CD4-positive, alpha-beta T cell (primary cell): ENCODE results near the gene MLLT3. TPM values are rescaled to one million over a fixed set of nuclear protein-coding genes. Genes with fewer than 3 reads are reported as not detected.

Source experiments
- ATAC-seq: fragments of 200-7000 bp; cut with Tn5 transposase; one replicate; pipeline ENCODE4 v1.10.0; 2022; ENCODE audit warnings: mild to moderate bottlenecking; ENCODE audit not compliant: poor library complexity
- CTCF ChIA-PET: fragments of 350-600 bp; sonication (Branson Sonifier 250); formaldehyde crosslinking; loops from one replicate; lab custom pipeline; 2021; ENCODE audit warnings: antibody characterized with exemption, inconsistent platforms; lab: Charles Lee
- POLR2A ChIA-PET: fragments of 350-600 bp; sonication (Branson Sonifier 250); formaldehyde crosslinking; loops from one replicate; lab custom pipeline; 2021; ENCODE audit warnings: antibody characterized with exemption, inconsistent platforms; lab: Charles Lee
- DNase-seq, 14 experiments: peaks; one replicate each; pipeline ENCODE4 v3.0.0-alpha.2; 2013 to 2020; ENCODE audit warnings: mixed read lengths in 2 of 14
- H3K27ac ChIP-seq, 2 donors: one replicate each; pipeline versions ENCODE4 v1.5.1 to v1.7.0; 2013; ENCODE audit warnings: low read length in 2 of 2, low read depth in 1 of 2, mild to moderate bottlenecking in 1 of 2
- H3K27me3 ChIP-seq, 2 experiments: 1 replicate in 1 of 2; 2 replicates in 1 of 2; pipeline versions ENCODE4 v1.6.1 to v1.7.0; 2013; ENCODE audit warnings: low read length in 2 of 2, control low read depth in 1 of 2, mild to moderate bottlenecking in 1 of 2, moderate library complexity in 1 of 2; ENCODE audit not compliant: insufficient read depth in 2 of 2, control insufficient read depth in 1 of 2
- H3K36me3 ChIP-seq: one replicate; pipeline ENCODE4 v1.6.1; 2013; ENCODE audit warnings: low read length, control low read depth; ENCODE audit not compliant: insufficient read depth
- H3K4me1 ChIP-seq: one replicate; pipeline ENCODE4 v1.6.1; 2013; ENCODE audit warnings: low read length, control low read depth; ENCODE audit not compliant: insufficient read depth
- H3K4me3 ChIP-seq: one replicate; pipeline ENCODE4 v1.5.1; 2013; ENCODE audit warnings: mild to moderate bottlenecking, low read length, moderate library complexity
- H3K9me3 ChIP-seq, 2 experiments: 1 replicate in 1 of 2; 2 replicates in 1 of 2; pipeline versions ENCODE4 v1.6.1 to v1.7.0; 2013; ENCODE audit warnings: low read length in 2 of 2, mild to moderate bottlenecking in 2 of 2, control low read depth in 1 of 2, moderate library complexity in 1 of 2; ENCODE audit not compliant: control insufficient read depth in 1 of 2, insufficient read depth in 1 of 2
- H3K27ac Mint-ChIP-seq: one replicate; pipeline ENCODE4 v1.8.0; 2020; ENCODE audit warnings: mixed read lengths
- H3K27me3 Mint-ChIP-seq: one replicate; pipeline ENCODE4 v1.8.0; 2021; ENCODE audit warnings: mixed read lengths
- H3K36me3 Mint-ChIP-seq: one replicate; pipeline ENCODE4 v1.8.0; 2021; ENCODE audit warnings: low read depth, mixed read lengths
- H3K4me1 Mint-ChIP-seq: one replicate; pipeline ENCODE4 v1.8.0; 2021; ENCODE audit warnings: low read depth, mixed read lengths
- H3K4me3 Mint-ChIP-seq: one replicate; pipeline ENCODE4 v1.8.0; 2020; ENCODE audit warnings: mild to moderate bottlenecking, mixed read lengths
- H3K9me3 Mint-ChIP-seq: one replicate; pipeline ENCODE4 v1.8.0; 2020; ENCODE audit warnings: mixed read lengths
- intact Hi-C, 2 experiments: fragments of 100-400 bp; cut with DNase I in 1 of 2; cut with micrococcal nuclease in 1 of 2; formaldehyde crosslinking; loops; one replicate each; pipeline versions ENCODE4 v1.15.1 to v1.9.0; 2023 to 2025; cut with DNase I, micrococcal nuclease
- total RNA-seq, 174 experiments: library from RNA in 2 of 174; stranded (reverse) in 2 of 174; gene quantifications; one replicate each; pipeline ENCODE4 v1.2.3 and lab custom pipeline; 2021 to 2026
- TF ChIP-seq, protein P1 (sequence below): fragments of 200-600 bp; IDR thresholded peaks from one replicate; pipeline ENCODE4 v1.8.0; 2022; ENCODE audit warnings: antibody characterized with exemption, mild to moderate bottlenecking

The MLLT3 gene
- total RNA-seq, 2 experiments from 2014 or later: 59.2 to 60.6 TPM

DNA sequence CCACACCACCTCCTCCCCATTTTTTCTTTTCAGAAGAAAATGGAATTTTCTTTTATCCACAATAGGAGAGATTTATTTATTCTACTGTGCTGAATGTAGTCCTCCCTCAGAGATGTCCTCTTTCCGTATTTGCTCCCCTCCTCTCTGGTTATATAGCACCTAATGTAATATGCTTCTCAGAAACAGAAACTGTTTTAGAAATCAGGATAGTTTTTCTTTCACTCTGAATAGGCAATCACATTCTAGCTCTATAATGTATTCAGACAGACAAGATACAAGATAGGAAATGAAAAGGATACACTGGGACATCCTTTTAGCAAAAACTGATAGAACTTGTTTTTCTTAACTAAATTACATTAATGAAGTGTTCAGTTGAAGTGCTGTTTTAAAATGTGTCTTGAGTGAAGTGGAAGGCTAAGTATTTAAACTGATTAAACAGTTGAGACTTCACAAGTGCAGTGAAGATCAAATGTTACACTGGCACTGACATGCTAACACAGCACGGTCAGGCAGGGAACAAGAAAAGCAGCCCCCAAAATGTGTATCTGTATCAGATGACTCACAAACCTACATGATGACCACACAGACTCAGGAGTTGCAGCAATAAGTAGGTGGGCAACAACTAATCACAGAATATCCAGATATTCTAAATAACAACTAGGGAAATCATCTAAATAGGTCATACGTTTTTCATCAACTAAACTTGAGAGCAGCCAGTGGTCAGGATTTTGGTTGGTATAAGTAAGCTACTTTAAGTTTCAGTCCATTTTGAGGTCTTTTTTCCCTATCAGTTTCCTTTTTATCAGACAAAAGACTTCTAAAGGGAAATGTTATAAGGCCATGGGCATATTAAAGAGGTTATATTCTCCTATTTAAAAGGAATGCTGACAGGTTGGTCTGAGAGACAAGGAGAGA is 260.4 kb downstream of the MLLT3 start:
- H3K27me3 ChIP-seq: no peaks in the 10 kb centered on the region
- no peaks in the 10 kb centered on the region for H3K9me3 ChIP-seq
- H3K4me1 ChIP-seq: no peaks in the 10 kb centered on the region
- H3K4me3 ChIP-seq: no peak overlapping the region
- Mint-ChIP-seq H3K27me3 (no peaks in the 10 kb centered on the region), H3K4me1 (peaks cover 56% of the 10 kb centered on the region), H3K36me3 (peaks cover 73% of the 10 kb centered on the region), H3K9me3 (no peaks in the 10 kb centered on the region), H3K4me3 (peak overlapping the region; percentile 16), H3K27ac (peak overlapping the region; percentile 66)
- ChIA-PET POLR2A (interaction anchor here (0.8 to 1.4 kb wide), 2 partner anchors 119 to 260 kb away, joined by 3 to 4 read pairs; partner anchors contain the start of gene MLLT3), CTCF (no interaction called here)
- intact Hi-C loops: no loop called here
- no peak overlapping the region for H3K27ac ChIP-seq
- ATAC-seq: peak; percentile 58
- peak in 1 of 14 experiments; percentile 39 for DNase-seq
- peaks cover 28% of the 10 kb centered on the region for H3K36me3 ChIP-seq
- TF ChIP-seq, protein P1, sequence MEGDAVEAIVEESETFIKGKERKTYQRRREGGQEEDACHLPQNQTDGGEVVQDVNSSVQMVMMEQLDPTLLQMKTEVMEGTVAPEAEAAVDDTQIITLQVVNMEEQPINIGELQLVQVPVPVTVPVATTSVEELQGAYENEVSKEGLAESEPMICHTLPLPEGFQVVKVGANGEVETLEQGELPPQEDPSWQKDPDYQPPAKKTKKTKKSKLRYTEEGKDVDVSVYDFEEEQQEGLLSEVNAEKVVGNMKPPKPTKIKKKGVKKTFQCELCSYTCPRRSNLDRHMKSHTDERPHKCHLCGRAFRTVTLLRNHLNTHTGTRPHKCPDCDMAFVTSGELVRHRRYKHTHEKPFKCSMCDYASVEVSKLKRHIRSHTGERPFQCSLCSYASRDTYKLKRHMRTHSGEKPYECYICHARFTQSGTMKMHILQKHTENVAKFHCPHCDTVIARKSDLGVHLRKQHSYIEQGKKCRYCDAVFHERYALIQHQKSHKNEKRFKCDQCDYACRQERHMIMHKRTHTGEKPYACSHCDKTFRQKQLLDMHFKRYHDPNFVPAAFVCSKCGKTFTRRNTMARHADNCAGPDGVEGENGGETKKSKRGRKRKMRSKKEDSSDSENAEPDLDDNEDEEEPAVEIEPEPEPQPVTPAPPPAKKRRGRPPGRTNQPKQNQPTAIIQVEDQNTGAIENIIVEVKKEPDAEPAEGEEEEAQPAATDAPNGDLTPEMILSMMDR: no peak

DNA sequence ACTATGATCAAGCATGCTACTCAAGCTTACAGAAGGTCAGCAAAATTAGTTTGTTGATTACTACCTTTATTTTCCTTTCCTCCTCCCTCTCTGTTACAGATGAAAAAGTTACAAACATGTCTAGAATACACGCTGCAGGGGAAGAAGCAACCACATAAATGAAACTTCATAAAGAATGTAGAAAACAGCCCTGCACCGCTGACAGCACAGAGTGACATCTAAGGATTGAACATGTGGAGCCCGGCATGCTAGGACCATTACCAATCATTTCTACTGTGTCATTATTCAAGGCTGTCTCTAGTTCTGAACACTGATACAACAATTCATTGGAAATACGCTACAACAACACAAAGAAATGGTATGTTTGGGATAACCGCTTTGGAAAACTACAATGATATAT is 261.1 kb downstream of the MLLT3 start:
- peak in 2 of 14 experiments; percentile 9 to 24 for DNase-seq
- peak overlapping the region; percentile 66 for H3K27ac Mint-ChIP-seq
- POLR2A ChIA-PET: interaction anchor here (0.7 to 1.4 kb wide), 3 partner anchors 10 to 261 kb away, joined by 3 to 4 read pairs (median 3); partner anchors contain the start of gene MLLT3

DNA sequence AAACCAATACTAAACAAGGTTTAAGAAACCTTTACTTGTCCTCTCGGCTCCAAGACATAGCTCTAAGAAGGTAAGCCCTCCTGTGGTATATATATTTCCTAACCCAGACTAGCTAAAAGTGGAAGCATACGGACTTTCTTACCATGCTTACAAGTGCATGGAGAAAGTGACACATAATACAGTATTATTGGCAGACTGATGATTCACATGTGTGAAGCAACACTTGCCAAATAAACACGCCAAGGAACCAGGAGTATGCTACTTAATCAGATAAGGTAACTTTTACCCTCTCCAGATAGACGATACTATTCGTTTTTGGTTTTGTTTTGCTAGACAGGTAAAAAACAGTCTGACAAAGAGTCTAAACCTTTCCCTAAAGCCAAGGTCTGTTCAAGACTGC is 264.1 kb downstream of the MLLT3 start:
- Mint-ChIP-seq H3K4me1 (peaks cover 58% of the 10 kb centered on the region), H3K4me3 (no peak overlapping the region), H3K9me3 (no peaks in the 10 kb centered on the region), H3K27me3 (no peaks in the 10 kb centered on the region), H3K36me3 (peaks cover 76% of the 10 kb centered on the region), H3K27ac (peak overlapping the region; percentile 41)
- H3K27me3 ChIP-seq: no peaks in the 10 kb centered on the region
- ATAC-seq: no peak
- ChIA-PET CTCF (interaction anchor here (0.8 kb wide), 1 partner anchor 80 kb away, joined by 3 read pairs; no protein-coding TSS in a partner anchor), POLR2A (interaction anchor here (0.5 to 1.3 kb wide), 3 partner anchors 19 to 265 kb away, joined by 3 read pairs; no protein-coding TSS in a partner anchor)
- H3K9me3 ChIP-seq: no peaks in the 10 kb centered on the region
- intact Hi-C loops: loop anchor here (5.0 to 10.0 kb wide), 6 partner anchors 264 to 749 kb away; partner anchors contain the start of gene MLLT3 (in 2 of the 2)
- peaks cover 38% of the 10 kb centered on the region for H3K36me3 ChIP-seq
- H3K4me3 ChIP-seq: no peak overlapping the region
- TF ChIP-seq, protein P1: no peak
- DNase-seq: no peak
- peaks cover 5% of the 10 kb centered on the region for H3K4me1 ChIP-seq
- H3K27ac ChIP-seq: no peak overlapping the region

More for the DNA sequence above, 261.1 kb downstream of the MLLT3 start:
- no peak overlapping the region for H3K4me3 ChIP-seq
- TF ChIP-seq, protein P1: no peak
- H3K36me3 Mint-ChIP-seq: peaks cover 70% of the 10 kb centered on the region
- ATAC-seq: peak; percentile 55
- peaks cover 28% of the 10 kb centered on the region for H3K36me3 ChIP-seq
- no peak overlapping the region for H3K27ac ChIP-seq
- peaks cover 60% of the 10 kb centered on the region for H3K4me1 Mint-ChIP-seq
- peaks cover 5% of the 10 kb centered on the region for H3K4me1 ChIP-seq
- H3K9me3 Mint-ChIP-seq: no peaks in the 10 kb centered on the region
- CTCF ChIA-PET: no interaction called here
- H3K9me3 ChIP-seq: no peaks in the 10 kb centered on the region
- no peaks in the 10 kb centered on the region for H3K27me3 Mint-ChIP-seq
- no peak overlapping the region for H3K4me3 Mint-ChIP-seq
- intact Hi-C loops: no loop called here
- H3K27me3 ChIP-seq: no peaks in the 10 kb centered on the region
